HG02759 (cell line): Measurements from ENCODE around the gene SAG.

ENCODE experiments used
- ATAC-seq: cut with Tn5 transposase; IDR thresholded peaks from one replicate; pipeline ENCODE4 v1.9.1; 2021; ENCODE audit warnings: mild to moderate bottlenecking, moderate library complexity; ENCODE audit not compliant: unreplicated experiment

Gene SAG

GRCh38 chr2:233287871-233288270 is 19.7 kb upstream of the SAG start:
- no peak for ATAC-seq

- no peak for ATAC-seq
These were observed 19.0 kb upstream of the SAG start for GRCh38 chr2:233288663-233289062.

- ATAC-seq = no peak
These were observed 18.0 kb upstream of the SAG start for GRCh38 chr2:233289648-233290047.

- ATAC-seq = no peak
These were observed 17.4 kb upstream of the SAG start for GRCh38 chr2:233290051-233290845.

- no peak for ATAC-seq
These were observed 11.7 kb upstream of the SAG start for GRCh38 chr2:233295891-233296290.

- no peak for ATAC-seq
These were observed 10.5 kb upstream of the SAG start for GRCh38 chr2:233297076-233297475.

GRCh38 chr2:233300401-233300800 is 7.2 kb upstream of the SAG start:
- no peak for ATAC-seq

- no peak for ATAC-seq
These were observed 6.4 kb upstream of the SAG start for GRCh38 chr2:233301248-233301647.

GRCh38 chr2:233301811-233302210 is 5.8 kb upstream of the SAG start:
- no peak for ATAC-seq

- no peak for ATAC-seq
These were observed 4.4 kb upstream of the SAG start for GRCh38 chr2:233303252-233303651.

GRCh38 chr2:233311241-233311926 is 3.8 kb downstream of the SAG start:
- no peak for ATAC-seq

GRCh38 chr2:233312874-233313273 is 5.3 kb downstream of the SAG start:
- ATAC-seq = no peak

- ATAC-seq = no peak
These were observed 6.7 kb downstream of the SAG start for GRCh38 chr2:233314180-233314925.

GRCh38 chr2:233317196-233317943 is 9.8 kb downstream of the SAG start:
- ATAC-seq = no peak

- ATAC-seq = no peak
These were observed 11.6 kb downstream of the SAG start for GRCh38 chr2:233319256-233319655.

GRCh38 chr2:233320470-233320869 is 12.9 kb downstream of the SAG start:
- no peak for ATAC-seq

- ATAC-seq = no peak
These were observed 13.6 kb downstream of the SAG start for GRCh38 chr2:233321166-233321565.

GRCh38 chr2:233323851-233324250 is 16.2 kb downstream of the SAG start:
- ATAC-seq = no peak

GRCh38 chr2:233325256-233325655 is 17.6 kb downstream of the SAG start:
- no peak for ATAC-seq

- no peak for ATAC-seq
These were observed 18.2 kb downstream of the SAG start for GRCh38 chr2:233325814-233326213.

- no peak for ATAC-seq
These were observed 18.9 kb downstream of the SAG start for GRCh38 chr2:233326500-233326899.
